ENCODE data around the gene EPB42. TPM values are rescaled to one million over a fixed set of nuclear protein-coding genes. Genes with fewer than 3 reads are reported as not detected.

The EPB42 gene
- total RNA-seq, 5 donors from 2014 or later (not counting 1 experiment from before 2014, with no cell fraction given), result not detected

- POLR2A ChIA-PET, result no interaction called here
Observed at GRCh38 chr15:43260011-43260615, 39.3 kb upstream of the EPB42 start.

GRCh38 chr15:43258781-43259180 lies 38.0 kb upstream of the EPB42 start:
- H3K36me3 ChIP-seq (ENCODE audit: control insufficient read depth in 2 of 2, extremely low read depth in 1 of 2, insufficient read depth in 1 of 2, low read length in 1 of 2), result no peaks in the 10 kb centered on the region
- Mint-ChIP-seq H3K4me1 (peaks cover 0 to 7% (median under 1%) of the 10 kb centered on the region in 3 donors), H3K27ac (no peak overlapping the region), H3K36me3 (no peaks in the 10 kb centered on the region), H3K27me3 (peaks cover 10% of the 10 kb centered on the region in 2 donors), H3K9me3 (no peaks in the 10 kb centered on the region), H3K4me3 (no peak overlapping the region)
- ChIA-PET CTCF (no interaction called here), POLR2A (interaction anchor here in 1 of 2 donors (0.6 kb wide), 1 partner anchor 152 kb away, joined by 3 read pairs; no protein-coding TSS in a partner anchor)
- peaks cover 0 to 4% of the 10 kb centered on the region in 2 experiments for H3K4me1 ChIP-seq (ENCODE audit: control insufficient read depth in 1 of 2, extremely low read depth in 1 of 2, insufficient read depth in 2 of 2, low read length in 2 of 2)
- no peak for ATAC-seq (replicated peaks in 1 of 4)
- no peak overlapping the region for H3K4me3 ChIP-seq (ENCODE audit: control insufficient read depth in 1 of 2, extremely low read depth in 1 of 2, low read length in 1 of 2)
- WGBS (ENCODE audit: insufficient coverage), result 75% methylated on average over 5 of the region's 8 CpGs
- H3K27me3 ChIP-seq (replicated peaks in 1 of 2; ENCODE audit: control insufficient read depth in 2 of 2, extremely low read depth in 1 of 2, insufficient read depth in 2 of 2, low read length in 1 of 2), result peaks cover 0 to 11% of the 10 kb centered on the region in 2 experiments
- no peak overlapping the region for H3K27ac ChIP-seq (ENCODE audit: low read length)
- DNase-seq, result no peak
- no peaks in the 10 kb centered on the region for H3K9me3 ChIP-seq

More at GRCh38 chr15:43260011-43260615, 39.3 kb upstream of the EPB42 start:
- DNase-seq (no peak), ATAC-seq (replicated peaks in 1 of 4) (no peak)
- H3K4me1 ChIP-seq (ENCODE audit: control insufficient read depth in 1 of 2, extremely low read depth in 1 of 2, insufficient read depth in 2 of 2, low read length in 2 of 2), result no peaks in the 10 kb centered on the region
- no peaks in the 10 kb centered on the region for H3K36me3 ChIP-seq (ENCODE audit: control insufficient read depth in 2 of 2, extremely low read depth in 1 of 2, insufficient read depth in 1 of 2, low read length in 1 of 2)
- no peaks in the 10 kb centered on the region for H3K9me3 ChIP-seq
- WGBS (ENCODE audit: insufficient coverage), result 85% methylated on average over 11 of the region's 19 CpGs
- H3K4me3 ChIP-seq (ENCODE audit: control insufficient read depth in 1 of 2, extremely low read depth in 1 of 2, low read length in 1 of 2), result no peak overlapping the region
- CTCF ChIA-PET, result no interaction called here
- peaks cover 0 to 9% of the 10 kb centered on the region in 2 experiments for H3K27me3 ChIP-seq (replicated peaks in 1 of 2; ENCODE audit: control insufficient read depth in 2 of 2, extremely low read depth in 1 of 2, insufficient read depth in 2 of 2, low read length in 1 of 2)
- no peaks in the 10 kb centered on the region for H3K36me3 Mint-ChIP-seq
- no peak overlapping the region for H3K4me3 Mint-ChIP-seq
- no peak overlapping the region for H3K27ac ChIP-seq (ENCODE audit: low read length)
- H3K4me1 Mint-ChIP-seq, result no peaks in the 10 kb centered on the region
- peaks cover 3 to 6% of the 10 kb centered on the region in 2 donors for H3K27me3 Mint-ChIP-seq
- H3K27ac Mint-ChIP-seq, result no peak overlapping the region
- H3K9me3 Mint-ChIP-seq, result no peaks in the 10 kb centered on the region

GRCh38 chr15:43256341-43256740 lies 35.5 kb upstream of the EPB42 start:
- ChIA-PET CTCF (no interaction called here), POLR2A (no interaction called here)
- H3K27ac Mint-ChIP-seq, result no peak overlapping the region
- DNase-seq, result no peak
- Histone ChIP-seq H3K9me3 (no peaks in the 10 kb centered on the region), H3K27ac (ENCODE audit: low read length) (no peak overlapping the region), H3K4me1 (ENCODE audit: control insufficient read depth in 1 of 2, extremely low read depth in 1 of 2, insufficient read depth in 2 of 2, low read length in 2 of 2) (peaks cover 0 to 11% of the 10 kb centered on the region in 2 experiments), H3K27me3 (replicated peaks in 1 of 2; ENCODE audit: control insufficient read depth in 2 of 2, extremely low read depth in 1 of 2, insufficient read depth in 2 of 2, low read length in 1 of 2) (peaks cover 0 to 22% of the 10 kb centered on the region in 2 experiments), H3K4me3 (ENCODE audit: control insufficient read depth in 1 of 2, extremely low read depth in 1 of 2, low read length in 1 of 2) (no peak overlapping the region), H3K36me3 (ENCODE audit: control insufficient read depth in 2 of 2, extremely low read depth in 1 of 2, insufficient read depth in 1 of 2, low read length in 1 of 2) (no peaks in the 10 kb centered on the region)
- H3K36me3 Mint-ChIP-seq, result no peaks in the 10 kb centered on the region
- H3K4me3 Mint-ChIP-seq, result no peak overlapping the region
- 90% methylated on average over 6 of the region's 7 CpGs for WGBS (ENCODE audit: insufficient coverage)
- H3K4me1 Mint-ChIP-seq, result peaks cover 0 to 15% (median 7%) of the 10 kb centered on the region in 3 donors
- no peaks in the 10 kb centered on the region for H3K9me3 Mint-ChIP-seq
- ATAC-seq (replicated peaks in 1 of 4), result no peak
- H3K27me3 Mint-ChIP-seq, result peaks cover 14 to 16% of the 10 kb centered on the region in 2 donors

- H3K9me3 Mint-ChIP-seq, result no peaks in the 10 kb centered on the region
Observed at GRCh38 chr15:43255376-43255775, 34.6 kb upstream of the EPB42 start.

GRCh38 chr15:43253431-43254403 lies 32.9 kb upstream of the EPB42 start:
- Histone ChIP-seq H3K4me3 (ENCODE audit: control insufficient read depth in 1 of 2, extremely low read depth in 1 of 2, low read length in 1 of 2) (no peak overlapping the region), H3K27ac (ENCODE audit: low read length) (no peak overlapping the region), H3K4me1 (ENCODE audit: control insufficient read depth in 1 of 2, extremely low read depth in 1 of 2, insufficient read depth in 2 of 2, low read length in 2 of 2) (peaks cover 0 to 11% of the 10 kb centered on the region in 2 experiments), H3K36me3 (ENCODE audit: control insufficient read depth in 2 of 2, extremely low read depth in 1 of 2, insufficient read depth in 1 of 2, low read length in 1 of 2) (no peaks in the 10 kb centered on the region), H3K27me3 (replicated peaks in 1 of 2; ENCODE audit: control insufficient read depth in 2 of 2, extremely low read depth in 1 of 2, insufficient read depth in 2 of 2, low read length in 1 of 2) (peaks cover 0 to 22% of the 10 kb centered on the region in 2 experiments), H3K9me3 (no peaks in the 10 kb centered on the region)
- H3K4me3 Mint-ChIP-seq, result no peak overlapping the region
- H3K36me3 Mint-ChIP-seq, result no peaks in the 10 kb centered on the region
- 31% methylated on average over 7 of the region's 15 CpGs for WGBS (ENCODE audit: insufficient coverage)
- POLR2A ChIA-PET, result interaction anchor here in 1 of 2 donors (0.5 kb wide), 1 partner anchor 1446 kb away, joined by 12 read pairs; no protein-coding TSS in a partner anchor
- DNase-seq (peak in 12 of 35 experiments; percentile 6 to 63 (median 20)), ATAC-seq (replicated peaks in 1 of 4) (peak in 2 of 4 experiments; percentile 20 to 89)
- H3K27ac Mint-ChIP-seq, result no peak overlapping the region
- H3K27me3 Mint-ChIP-seq, result peaks cover 14 to 16% of the 10 kb centered on the region in 2 donors
- no peaks in the 10 kb centered on the region for H3K9me3 Mint-ChIP-seq
- H3K4me1 Mint-ChIP-seq, result peaks cover 5 to 17% (median 15%) of the 10 kb centered on the region in 3 donors
- CTCF ChIA-PET, result no interaction called here

More at GRCh38 chr15:43255376-43255775, 34.6 kb upstream of the EPB42 start:
- Histone ChIP-seq H3K9me3 (no peaks in the 10 kb centered on the region), H3K36me3 (ENCODE audit: control insufficient read depth in 2 of 2, extremely low read depth in 1 of 2, insufficient read depth in 1 of 2, low read length in 1 of 2) (no peaks in the 10 kb centered on the region), H3K4me3 (ENCODE audit: control insufficient read depth in 1 of 2, extremely low read depth in 1 of 2, low read length in 1 of 2) (no peak overlapping the region), H3K27ac (ENCODE audit: low read length) (no peak overlapping the region), H3K4me1 (ENCODE audit: control insufficient read depth in 1 of 2, extremely low read depth in 1 of 2, insufficient read depth in 2 of 2, low read length in 2 of 2) (peaks cover 0 to 11% of the 10 kb centered on the region in 2 experiments), H3K27me3 (replicated peaks in 1 of 2; ENCODE audit: control insufficient read depth in 2 of 2, extremely low read depth in 1 of 2, insufficient read depth in 2 of 2, low read length in 1 of 2) (peaks cover 0 to 22% of the 10 kb centered on the region in 2 experiments)
- H3K27ac Mint-ChIP-seq, result no peak overlapping the region
- H3K4me3 Mint-ChIP-seq, result no peak overlapping the region
- peaks cover 0 to 15% (median 7%) of the 10 kb centered on the region in 3 donors for H3K4me1 Mint-ChIP-seq
- ChIA-PET POLR2A (no interaction called here), CTCF (no interaction called here)
- no peaks in the 10 kb centered on the region for H3K36me3 Mint-ChIP-seq
- WGBS (ENCODE audit: insufficient coverage), result 100% methylated on average over 1 of the region's 2 CpGs
- DNase-seq (no peak), ATAC-seq (replicated peaks in 1 of 4) (no peak)
- peaks cover 14 to 16% of the 10 kb centered on the region in 2 donors for H3K27me3 Mint-ChIP-seq

GRCh38 chr15:43251871-43252250 lies 31.0 kb upstream of the EPB42 start:
- Mint-ChIP-seq H3K27ac (no peak overlapping the region), H3K36me3 (no peaks in the 10 kb centered on the region), H3K4me3 (no peak overlapping the region), H3K27me3 (peaks cover 14 to 16% of the 10 kb centered on the region in 2 donors), H3K4me1 (peaks cover 5 to 17% (median 15%) of the 10 kb centered on the region in 3 donors), H3K9me3 (no peaks in the 10 kb centered on the region)
- Histone ChIP-seq H3K36me3 (ENCODE audit: control insufficient read depth in 2 of 2, extremely low read depth in 1 of 2, insufficient read depth in 1 of 2, low read length in 1 of 2) (no peaks in the 10 kb centered on the region), H3K4me3 (ENCODE audit: control insufficient read depth in 1 of 2, extremely low read depth in 1 of 2, low read length in 1 of 2) (no peak overlapping the region), H3K9me3 (no peaks in the 10 kb centered on the region), H3K27me3 (replicated peaks in 1 of 2; ENCODE audit: control insufficient read depth in 2 of 2, extremely low read depth in 1 of 2, insufficient read depth in 2 of 2, low read length in 1 of 2) (peaks cover 0 to 18% of the 10 kb centered on the region in 2 experiments), H3K4me1 (ENCODE audit: control insufficient read depth in 1 of 2, extremely low read depth in 1 of 2, insufficient read depth in 2 of 2, low read length in 2 of 2) (peaks cover 0 to 11% of the 10 kb centered on the region in 2 experiments), H3K27ac (ENCODE audit: low read length) (no peak overlapping the region)
- CTCF ChIA-PET, result no interaction called here
- DNase-seq, result no peak
- WGBS (ENCODE audit: insufficient coverage), result 64% methylated on average over 1 of the region's 4 CpGs
- ATAC-seq (replicated peaks in 1 of 4), result no peak
- POLR2A ChIA-PET, result no interaction called here

Measured in T-cell (primary cell).